ENCODE data around the gene PCDHA9. TPM values are rescaled to one million over a fixed set of nuclear protein-coding genes. Genes with fewer than 3 reads are reported as not detected.
"Not testable (repeated sequence)": the region's sequence is repeated elsewhere in the genome, so short reads cannot be mapped to it uniquely, and the experiment has no call there.

Gene PCDHA9, protein sequence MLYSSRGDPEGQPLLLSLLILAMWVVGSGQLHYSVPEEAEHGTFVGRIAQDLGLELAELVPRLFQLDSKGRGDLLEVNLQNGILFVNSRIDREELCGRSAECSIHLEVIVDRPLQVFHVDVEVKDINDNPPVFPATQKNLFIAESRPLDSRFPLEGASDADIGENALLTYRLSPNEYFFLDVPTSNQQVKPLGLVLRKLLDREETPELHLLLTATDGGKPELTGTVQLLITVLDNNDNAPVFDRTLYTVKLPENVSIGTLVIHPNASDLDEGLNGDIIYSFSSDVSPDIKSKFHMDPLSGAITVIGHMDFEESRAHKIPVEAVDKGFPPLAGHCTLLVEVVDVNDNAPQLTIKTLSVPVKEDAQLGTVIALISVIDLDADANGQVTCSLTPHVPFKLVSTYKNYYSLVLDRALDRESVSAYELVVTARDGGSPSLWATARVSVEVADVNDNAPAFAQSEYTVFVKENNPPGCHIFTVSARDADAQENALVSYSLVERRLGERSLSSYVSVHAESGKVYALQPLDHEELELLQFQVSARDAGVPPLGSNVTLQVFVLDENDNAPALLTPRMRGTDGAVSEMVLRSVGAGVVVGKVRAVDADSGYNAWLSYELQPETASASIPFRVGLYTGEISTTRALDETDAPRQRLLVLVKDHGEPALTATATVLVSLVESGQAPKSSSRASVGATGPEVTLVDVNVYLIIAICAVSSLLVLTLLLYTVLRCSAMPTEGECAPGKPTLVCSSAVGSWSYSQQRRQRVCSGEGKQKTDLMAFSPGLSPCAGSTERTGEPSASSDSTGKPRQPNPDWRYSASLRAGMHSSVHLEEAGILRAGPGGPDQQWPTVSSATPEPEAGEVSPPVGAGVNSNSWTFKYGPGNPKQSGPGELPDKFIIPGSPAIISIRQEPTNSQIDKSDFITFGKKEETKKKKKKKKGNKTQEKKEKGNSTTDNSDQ
- 3.1 to 4.0 TPM (median 3.4 TPM) in 3 replicates for total RNA-seq

DNA sequence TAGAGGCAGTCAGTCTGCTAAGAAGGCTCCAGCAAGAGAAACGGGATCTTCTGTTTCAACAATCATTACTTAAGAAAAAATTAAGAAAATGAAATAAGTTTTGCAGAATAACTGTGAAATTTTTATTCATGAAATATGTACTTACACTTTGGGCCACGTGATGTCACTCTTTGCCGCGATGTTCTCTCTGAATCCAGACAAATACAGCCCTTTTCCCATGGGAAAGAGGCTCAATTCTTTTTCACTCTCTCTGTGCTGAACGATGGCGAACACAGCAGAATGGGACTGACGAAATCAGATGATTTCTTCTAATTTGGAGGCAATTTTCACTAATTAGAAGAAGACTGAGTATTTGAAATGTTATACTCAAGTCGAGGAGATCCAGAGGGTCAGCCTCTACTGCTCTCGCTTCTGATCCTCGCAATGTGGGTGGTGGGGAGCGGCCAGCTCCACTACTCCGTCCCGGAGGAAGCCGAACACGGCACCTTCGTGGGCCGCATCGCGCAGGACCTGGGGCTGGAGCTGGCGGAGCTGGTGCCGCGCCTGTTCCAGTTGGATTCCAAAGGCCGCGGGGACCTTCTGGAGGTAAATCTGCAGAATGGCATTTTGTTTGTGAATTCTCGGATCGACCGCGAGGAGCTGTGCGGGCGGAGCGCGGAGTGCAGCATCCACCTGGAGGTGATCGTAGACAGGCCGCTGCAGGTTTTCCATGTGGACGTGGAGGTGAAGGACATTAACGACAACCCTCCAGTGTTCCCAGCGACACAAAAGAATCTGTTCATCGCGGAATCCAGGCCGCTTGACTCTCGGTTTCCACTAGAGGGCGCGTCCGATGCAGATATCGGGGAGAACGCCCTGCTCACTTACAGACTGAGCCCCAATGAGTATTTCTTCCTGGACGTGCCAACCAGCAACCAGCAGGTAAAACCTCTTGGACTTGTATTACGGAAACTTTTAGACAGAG is at the start of gene PCDHA9:
Gene PCDHA9, plus strand, starts transcription at position 244 of the 964 bp plus-strand sequence. Its CDS starts 114 bp downstream, at position 358.
- H3K9me3 Mint-ChIP-seq: peaks cover 39% of the 10 kb centered on the region
- peaks cover 53% of the 10 kb centered on the region for H3K36me3 Mint-ChIP-seq
- H3K27ac Mint-ChIP-seq; H3K27me3 Mint-ChIP-seq (ENCODE audit: low read depth); H3K4me1 Mint-ChIP-seq; DNase-seq (ENCODE audit: low spot score in 2 of 2, unreplicated experiment in 2 of 2): not testable (repeated sequence)
- peak within 1 kb of the TSS; percentile 8 for H3K4me3 Mint-ChIP-seq

DNA sequence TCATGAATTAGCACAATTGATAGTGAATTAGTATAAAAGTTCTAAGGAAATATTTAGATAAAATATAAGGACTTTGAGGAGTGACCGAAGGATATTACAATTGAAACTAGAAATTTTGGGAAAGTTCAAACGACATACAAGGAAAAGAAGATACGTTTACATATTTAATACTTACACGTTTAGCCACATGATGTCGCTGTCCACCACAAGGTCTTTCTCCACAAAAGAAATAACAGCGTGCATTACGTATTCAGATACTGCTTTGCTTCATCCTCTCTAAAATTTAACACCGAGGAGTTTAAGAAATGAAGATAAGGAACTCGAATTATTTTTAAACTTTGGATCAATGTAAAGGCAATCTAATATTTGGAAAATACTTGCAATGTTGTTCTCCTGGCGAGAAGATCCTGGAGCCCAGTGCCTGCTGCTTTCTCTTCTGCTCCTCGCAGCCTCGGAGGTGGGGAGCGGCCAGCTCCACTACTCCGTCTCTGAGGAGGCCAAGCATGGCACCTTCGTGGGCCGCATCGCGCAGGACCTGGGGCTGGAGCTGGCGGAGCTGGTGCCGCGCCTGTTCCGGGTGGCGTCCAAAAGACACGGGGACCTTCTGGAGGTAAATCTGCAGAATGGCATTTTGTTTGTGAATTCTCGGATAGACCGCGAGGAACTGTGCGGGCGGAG is 47.2 kb upstream of the PCDHA9 start, which contains the start of gene PCDHA3:
Gene PCDHA3, plus strand, starts transcription at position 242 of the 678 bp plus-strand sequence.
- H3K4me3 Mint-ChIP-seq: no peak within 1 kb of the TSS
- TF ChIP-seq, protein P1, sequence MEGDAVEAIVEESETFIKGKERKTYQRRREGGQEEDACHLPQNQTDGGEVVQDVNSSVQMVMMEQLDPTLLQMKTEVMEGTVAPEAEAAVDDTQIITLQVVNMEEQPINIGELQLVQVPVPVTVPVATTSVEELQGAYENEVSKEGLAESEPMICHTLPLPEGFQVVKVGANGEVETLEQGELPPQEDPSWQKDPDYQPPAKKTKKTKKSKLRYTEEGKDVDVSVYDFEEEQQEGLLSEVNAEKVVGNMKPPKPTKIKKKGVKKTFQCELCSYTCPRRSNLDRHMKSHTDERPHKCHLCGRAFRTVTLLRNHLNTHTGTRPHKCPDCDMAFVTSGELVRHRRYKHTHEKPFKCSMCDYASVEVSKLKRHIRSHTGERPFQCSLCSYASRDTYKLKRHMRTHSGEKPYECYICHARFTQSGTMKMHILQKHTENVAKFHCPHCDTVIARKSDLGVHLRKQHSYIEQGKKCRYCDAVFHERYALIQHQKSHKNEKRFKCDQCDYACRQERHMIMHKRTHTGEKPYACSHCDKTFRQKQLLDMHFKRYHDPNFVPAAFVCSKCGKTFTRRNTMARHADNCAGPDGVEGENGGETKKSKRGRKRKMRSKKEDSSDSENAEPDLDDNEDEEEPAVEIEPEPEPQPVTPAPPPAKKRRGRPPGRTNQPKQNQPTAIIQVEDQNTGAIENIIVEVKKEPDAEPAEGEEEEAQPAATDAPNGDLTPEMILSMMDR (IDR thresholded peaks at IDR 0.05; ENCODE audit: unreplicated experiment): no peak
- no peak within 1 kb of the TSS for H3K27ac Mint-ChIP-seq
- H3K9me3 Mint-ChIP-seq: peaks cover 32% of the 10 kb centered on the region
- no peak for DNase-seq (ENCODE audit: low spot score in 2 of 2, unreplicated experiment in 2 of 2)
- H3K27me3 Mint-ChIP-seq (ENCODE audit: low read depth): no peaks in the 10 kb centered on the region
- peaks cover 33% of the 10 kb centered on the region for H3K36me3 Mint-ChIP-seq
- no peaks in the 10 kb centered on the region for H3K4me1 Mint-ChIP-seq

DNA sequence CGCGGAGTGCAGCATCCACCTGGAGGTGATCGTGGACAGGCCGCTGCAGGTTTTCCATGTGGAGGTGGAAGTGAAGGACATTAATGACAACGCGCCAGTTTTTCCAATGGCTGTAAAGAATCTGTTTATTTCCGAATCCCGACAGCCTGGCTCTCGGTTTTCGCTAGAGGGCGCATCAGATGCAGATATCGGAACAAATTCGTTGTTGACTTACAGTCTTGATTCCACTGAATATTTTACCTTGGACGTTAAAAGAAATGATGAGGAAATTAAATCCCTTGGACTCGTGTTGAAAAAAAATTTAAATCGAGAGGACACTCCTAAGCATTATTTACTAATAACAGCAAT is 46.7 kb upstream of the PCDHA9 start:
- no peaks in the 10 kb centered on the region for H3K4me1 Mint-ChIP-seq
- no peak overlapping the region for H3K27ac Mint-ChIP-seq
- H3K27me3 Mint-ChIP-seq (ENCODE audit: low read depth): no peaks in the 10 kb centered on the region
- TF ChIP-seq, protein P1 (IDR thresholded peaks at IDR 0.05; ENCODE audit: unreplicated experiment): no peak
- H3K9me3 Mint-ChIP-seq: peaks cover 32% of the 10 kb centered on the region
- DNase-seq (ENCODE audit: low spot score in 2 of 2, unreplicated experiment in 2 of 2): no peak
- H3K36me3 Mint-ChIP-seq: peaks cover 29% of the 10 kb centered on the region
- no peak overlapping the region for H3K4me3 Mint-ChIP-seq

DNA sequence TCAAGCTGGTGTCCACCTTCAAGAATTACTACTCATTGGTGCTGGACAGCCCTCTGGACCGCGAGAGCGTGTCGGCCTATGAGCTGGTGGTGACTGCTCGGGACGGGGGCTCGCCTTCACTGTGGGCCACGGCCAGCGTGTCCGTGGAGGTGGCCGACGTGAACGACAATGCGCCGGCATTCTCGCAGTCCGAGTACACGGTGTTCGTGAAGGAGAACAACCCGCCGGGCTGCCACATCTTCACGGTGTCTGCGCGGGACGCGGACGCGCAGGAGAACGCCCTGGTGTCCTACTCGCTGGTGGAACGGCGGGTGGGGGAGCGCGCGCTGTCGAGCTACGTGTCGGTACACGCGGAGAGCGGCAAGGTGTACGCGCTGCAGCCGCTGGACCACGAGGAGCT is 45.8 kb upstream of the PCDHA9 start:
- H3K4me3 Mint-ChIP-seq; H3K27ac Mint-ChIP-seq; H3K4me1 Mint-ChIP-seq; DNase-seq (ENCODE audit: low spot score in 2 of 2, unreplicated experiment in 2 of 2); H3K27me3 Mint-ChIP-seq (ENCODE audit: low read depth): not testable (repeated sequence)
- Mint-ChIP-seq H3K36me3 (peaks cover 31% of the 10 kb centered on the region), H3K9me3 (peaks cover 31% of the 10 kb centered on the region)

DNA sequence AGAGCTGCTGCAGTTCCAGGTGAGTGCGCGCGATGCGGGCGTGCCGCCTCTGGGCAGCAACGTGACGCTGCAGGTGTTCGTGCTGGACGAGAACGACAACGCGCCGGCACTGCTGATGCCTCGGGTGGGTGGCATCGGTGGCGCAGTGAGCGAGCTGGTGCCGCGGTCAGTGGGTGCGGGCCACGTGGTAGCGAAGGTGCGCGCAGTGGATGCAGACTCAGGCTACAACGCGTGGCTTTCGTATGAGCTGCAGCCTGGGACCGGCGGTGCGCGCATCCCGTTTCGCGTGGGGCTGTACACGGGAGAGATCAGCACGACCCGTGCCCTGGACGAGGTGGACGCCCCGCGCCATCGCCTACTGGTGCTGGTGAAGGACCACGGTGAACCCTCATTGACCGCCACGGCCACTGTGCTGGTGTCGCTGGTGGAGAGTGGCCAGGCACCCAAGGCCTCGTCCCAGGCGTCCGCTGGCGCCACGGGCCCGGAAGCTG is 45.4 kb upstream of the PCDHA9 start:
- H3K36me3 Mint-ChIP-seq: peaks cover 34% of the 10 kb centered on the region
- TF ChIP-seq, protein P1 (IDR thresholded peaks at IDR 0.05; ENCODE audit: unreplicated experiment): no peak
- peaks cover 29% of the 10 kb centered on the region for H3K9me3 Mint-ChIP-seq
- no peaks in the 10 kb centered on the region for H3K27me3 Mint-ChIP-seq (ENCODE audit: low read depth)
- no peak overlapping the region for H3K4me3 Mint-ChIP-seq
- H3K27ac Mint-ChIP-seq: no peak overlapping the region
- no peak for DNase-seq (ENCODE audit: low spot score in 2 of 2, unreplicated experiment in 2 of 2)
- peaks cover 4% of the 10 kb centered on the region for H3K4me1 Mint-ChIP-seq

All from mesothelial cell of epicardium (in vitro differentiated cells).